H1 (cell line): ENCODE results near the gene STRA8. TPM values are rescaled to one million over a fixed set of nuclear protein-coding genes. Genes with fewer than 3 reads are reported as not detected.

Source experiments
- CTCF ChIA-PET: fragments of 300-600 bp; sonication (Branson Sonifier 250); formaldehyde crosslinking; loops from one replicate; lab custom pipeline; 2021; ENCODE audit not compliant: partially characterized antibody; lab: Charles Lee
- POLR2A ChIA-PET: fragments of 300-600 bp; sonication (Branson Sonifier 250); formaldehyde crosslinking; loops from one replicate; lab custom pipeline; 2021; ENCODE audit warnings: inconsistent platforms; ENCODE audit not compliant: partially characterized antibody; lab: Charles Lee
- DNase-seq, 2 experiments: peaks; one replicate each; pipeline versions ENCODE4 v3.0.0 to v3.0.0-alpha.2; 2010 to 2022; ENCODE audit warnings: low spot score in 2 of 2, low read depth in 1 of 2, mixed read lengths in 1 of 2
- FAIRE-seq: peaks from 2 replicates; lab custom pipeline; 2011; peaks lifted over from hg19 to GRCh38; lab: Jason Lieb, UNC
- H2AFZ ChIP-seq: 2 replicates; pipeline ENCODE4 v1.8.1; 2012; ENCODE audit warnings: low read length, inconsistent platforms
- H2AK5ac ChIP-seq: 2 replicates; pipeline ENCODE4 v1.6.1; 2013; ENCODE audit warnings: low read depth, low read length
- H2BK120ac ChIP-seq: replicated peaks from 2 replicates; pipeline ENCODE3; 2013; ENCODE audit warnings: low read depth, low read length, inconsistent platforms
- H2BK12ac ChIP-seq: 2 replicates; pipeline ENCODE4 v1.6.1; 2013; ENCODE audit warnings: low read depth, low read length
- H2BK15ac ChIP-seq: 2 replicates; pipeline ENCODE4 v1.6.1; 2013; ENCODE audit warnings: low read length
- H2BK20ac ChIP-seq: 2 replicates; pipeline ENCODE4 v1.6.1; 2013; ENCODE audit warnings: low read length
- H2BK5ac ChIP-seq: 2 replicates; pipeline ENCODE4 v1.6.1; 2013; ENCODE audit warnings: low read depth, low read length
- H3K14ac ChIP-seq: 2 replicates; pipeline ENCODE4 v1.6.1; 2013; ENCODE audit warnings: inconsistent platforms; ENCODE audit not compliant: insufficient read length
- H3K18ac ChIP-seq: 2 replicates; pipeline ENCODE4 v1.6.1; 2013; ENCODE audit warnings: low read length; ENCODE audit errors: extremely low read depth
- H3K23ac ChIP-seq: 2 replicates; pipeline ENCODE4 v1.6.1; 2013; ENCODE audit warnings: inconsistent platforms; ENCODE audit not compliant: insufficient read length
- H3K23me2 ChIP-seq: 2 replicates; pipeline ENCODE4 v1.6.1; 2013; ENCODE audit warnings: low read depth, low read length
- H3K27ac ChIP-seq: 2 replicates; pipeline ENCODE4 v1.6.1; 2011; ENCODE audit warnings: low read depth, low read length, inconsistent platforms
- H3K27me3 ChIP-seq, 4 experiments: replicated peaks in 1 of 4; 1 replicate in 1 of 4; 2 replicates in 3 of 4; pipeline versions ENCODE4 v1.6.1 to v1.8.1; 2011 to 2013; ENCODE audit warnings: low read length in 3 of 4, mild to moderate bottlenecking in 3 of 4, inconsistent platforms in 2 of 4, mixed read lengths in 2 of 4, moderate library complexity in 1 of 4; ENCODE audit not compliant: control insufficient read depth in 3 of 4, insufficient read depth in 3 of 4; ENCODE audit errors: extremely low read depth in 1 of 4
- H3K36me3 ChIP-seq, 4 experiments: 2 replicates each; pipeline versions ENCODE4 v1.6.1 to v1.8.1; 2011 to 2013; ENCODE audit warnings: mild to moderate bottlenecking in 4 of 4, low read length in 3 of 4, moderate library complexity in 2 of 4, control low read depth in 1 of 4, inconsistent platforms in 1 of 4; ENCODE audit not compliant: insufficient read depth in 4 of 4, control insufficient read depth in 2 of 4
- H3K4ac ChIP-seq: replicated peaks from 2 replicates; pipeline ENCODE3; 2013; ENCODE audit warnings: low read length, low read depth, mixed read lengths, inconsistent platforms; ENCODE audit not compliant: insufficient read length
- H3K4me1 ChIP-seq, 4 experiments: replicated peaks in 1 of 4; 1 replicate in 1 of 4; 2 replicates in 3 of 4; pipeline versions ENCODE4 v1.6.1 to v1.8.1; 2011 to 2013; ENCODE audit warnings: low read length in 3 of 4, inconsistent platforms in 2 of 4, mixed read lengths in 1 of 4; ENCODE audit not compliant: insufficient read depth in 4 of 4, control insufficient read depth in 3 of 4
- H3K4me2 ChIP-seq, 2 experiments: 2 replicates each; pipeline versions ENCODE4 v1.6.1 to v1.8.1; 2011 to 2013; ENCODE audit warnings: low read depth in 2 of 2, low read length in 2 of 2, control low read depth in 1 of 2, inconsistent platforms in 1 of 2, mild to moderate bottlenecking in 1 of 2; ENCODE audit not compliant: insufficient read depth in 1 of 2
- H3K4me3 ChIP-seq, 4 experiments: fragments of 200-600, 300-600 bp in 1 of 4; sonication (generic), shearing (Covaris generic), sonication (Bioruptor Twin) in 1 of 4; 2 replicates each; pipeline versions ENCODE4 v1.5.1 to v1.8.1; 2011 to 2016; ENCODE audit warnings: low read length in 4 of 4, low read depth in 3 of 4, control low read depth in 2 of 4, inconsistent platforms in 2 of 4, mild to moderate bottlenecking in 2 of 4, mixed read lengths in 1 of 4, moderate library complexity in 1 of 4; ENCODE audit not compliant: insufficient read depth in 2 of 4; ENCODE audit errors: extremely low read depth in 1 of 4
- H3K56ac ChIP-seq: replicated peaks from 2 replicates; pipeline ENCODE3; 2013; ENCODE audit warnings: low read depth, mild to moderate bottlenecking, mixed read lengths, low read length, inconsistent platforms; ENCODE audit not compliant: insufficient read length
- H3K79me1 ChIP-seq: 2 replicates; pipeline ENCODE4 v1.6.1; 2013; ENCODE audit warnings: low read depth, low read length, control low read depth
- H3K79me2 ChIP-seq, 2 experiments: 2 replicates each; pipeline versions ENCODE4 v1.6.1 to v1.8.1; 2012 to 2013; ENCODE audit warnings: low read length in 2 of 2, mild to moderate bottlenecking in 2 of 2, inconsistent platforms in 1 of 2; ENCODE audit not compliant: insufficient read depth in 2 of 2, control insufficient read depth in 1 of 2
- H3K9ac ChIP-seq, 4 experiments: replicated peaks in 1 of 4; 1 replicate in 1 of 4; 2 replicates in 3 of 4; pipeline versions ENCODE4 v1.6.1 to v1.8.1; 2011 to 2013; ENCODE audit warnings: low read depth in 3 of 4, low read length in 3 of 4, control low read depth in 2 of 4, mild to moderate bottlenecking in 2 of 4, moderate library complexity in 2 of 4, inconsistent platforms in 1 of 4; ENCODE audit errors: extremely low read depth in 1 of 4
- H3K9me3 ChIP-seq, 2 experiments: 2 replicates each; pipeline versions ENCODE4 v1.6.1 to v1.8.1; 2012 to 2013; ENCODE audit warnings: mild to moderate bottlenecking in 2 of 2, moderate library complexity in 2 of 2, control low read depth in 1 of 2, inconsistent platforms in 1 of 2, low read depth in 1 of 2, low read length in 1 of 2, mixed read lengths in 1 of 2; ENCODE audit not compliant: insufficient read depth in 2 of 2
- H4K20me1 ChIP-seq, 2 experiments: replicated peaks in 1 of 2; 2 replicates each; pipeline versions ENCODE3 to v1.8.1; 2011 to 2013; ENCODE audit warnings: inconsistent platforms in 2 of 2, low read length in 2 of 2, mild to moderate bottlenecking in 1 of 2; ENCODE audit not compliant: insufficient read depth in 2 of 2, control insufficient read depth in 1 of 2
- H4K5ac ChIP-seq: 2 replicates; pipeline ENCODE4 v1.6.1; 2013; ENCODE audit warnings: low read length, low read depth, mixed read lengths, inconsistent platforms; ENCODE audit not compliant: insufficient read length
- H4K8ac ChIP-seq: 2 replicates; pipeline ENCODE4 v1.8.0; 2013; ENCODE audit warnings: mild to moderate bottlenecking, moderate library complexity, low read length, inconsistent platforms; ENCODE audit not compliant: insufficient read depth; ENCODE audit errors: extremely low read depth
- H4K91ac ChIP-seq: replicated peaks from 2 replicates; pipeline ENCODE3; 2013; ENCODE audit warnings: low read length, mixed read lengths, inconsistent platforms; ENCODE audit not compliant: insufficient read length
- ATF2 ChIP-seq: IDR thresholded peaks from 2 replicates; pipeline ENCODE4 v1.6.1; 2012; ENCODE audit warnings: low read length, inconsistent platforms
- WGBS, 2 experiments: shearing (Covaris generic) in 1 of 2; methylation state at CpG; one replicate each; pipeline versions ENCODE4 v1.1.6 to v1.1.7; 2013 to 2015; ENCODE audit warnings: low lambda C conversion rate in 2 of 2, mixed read lengths in 2 of 2, inconsistent platforms in 1 of 2, low coverage in 1 of 2, missing lambda C conversion rate in 1 of 2; ENCODE audit not compliant: insufficient replicate concordance in 2 of 2, insufficient coverage in 1 of 2, insufficient read length in 1 of 2; ENCODE audit errors: extremely low coverage in 1 of 2, missing lambda C conversion rate in 1 of 2; 5-methylcytosine and 5-hydroxymethylcytosine counted together
- polyA plus RNA-seq, 7 experiments: library from polyadenylated mRNA; depleted of rRNA in 3 of 7; stranded (reverse) in 5 of 7; unstranded in 2 of 7; fragments of >200 nt in 5 of 7; fragments of 200-250 nt in 2 of 7; gene quantifications; 1 replicate in 5 of 7; 2 replicates in 1 of 7; 4 replicates in 1 of 7; pipeline versions ENCODE4 v1.2.1 to v1.2.3, GENCODE V29; 2011 to 2013; ENCODE audit warnings: missing spikeins in 2 of 7, mixed read lengths in 2 of 7
- total RNA-seq: library from RNA; stranded (reverse); fragmentation: NEBNext Ultra II Directional; extraction: Animal tissue kit (Norgen Biotek cat#: 25700); gene quantifications from 2 replicates; pipeline ENCODE4 v1.2.1, GENCODE V29; 2021

Gene STRA8
- total and polyA plus RNA-seq, 2 of the 8 experiments (the other 6 are each of a cell fraction or from before 2014, with no cell fraction given) = not detected

GRCh38 chr7:135285547-135286233 is 52.1 kb downstream of the STRA8 start:
- 93% methylated on average over 5 of the region's 5 CpGs; no CpG with 5 or more reads in 1 of the 2 experiments for WGBS, 2 experiments
- POLR2A ChIA-PET = interaction anchor here (1.0 kb wide), 1 partner anchor 11 kb away, joined by 4 read pairs; no protein-coding TSS in a partner anchor
- no peaks in the 10 kb centered on the region for H3K79me1 ChIP-seq

More at GRCh38 chr7:135285547-135286233, 52.1 kb downstream of the STRA8 start:
- Histone ChIP-seq H4K8ac (no peak overlapping the region), H2AK5ac (no peak overlapping the region), H3K27ac (no peak overlapping the region), H3K56ac (no peak overlapping the region), H4K5ac (no peak overlapping the region), H3K4me3 (no peak overlapping the region), H3K9ac (no peak overlapping the region), H3K23me2 (no peaks in the 10 kb centered on the region), H2BK120ac (no peak overlapping the region), H3K27me3 (no peaks in the 10 kb centered on the region), H3K36me3 (no peaks in the 10 kb centered on the region), H4K20me1 (no peaks in the 10 kb centered on the region), H3K23ac (no peak overlapping the region), H2BK12ac (no peak overlapping the region), H2BK15ac (no peak overlapping the region), H3K14ac (no peak overlapping the region), H3K79me2 (no peaks in the 10 kb centered on the region), H2BK5ac (no peak overlapping the region), H3K9me3 (no peaks in the 10 kb centered on the region), H4K91ac (no peak overlapping the region), H3K4me1 (no peaks in the 10 kb centered on the region), H3K4ac (no peak overlapping the region), H2AFZ (no peak overlapping the region), H3K18ac (no peak overlapping the region), H3K4me2 (no peak overlapping the region), H2BK20ac (no peak overlapping the region)
- DNase-seq (no peak), FAIRE-seq (no peak)
- TF ChIP-seq ATF2 = no peak
- CTCF ChIA-PET = interaction anchor here (0.7 to 4.7 kb wide), 5 partner anchors 10 to 50 kb away, joined by 3 to 34 read pairs (median 4); no protein-coding TSS in a partner anchor
